UCSD-AML1 (cell line): ENCODE results near the gene PRDM16.

Experiments used
- DNase-seq: peaks from one replicate; lab custom pipeline; 2025; ENCODE audit not compliant: unreplicated experiment; lab: John Stamatoyannopoulos, UW

PRDM16 gene

DNA sequence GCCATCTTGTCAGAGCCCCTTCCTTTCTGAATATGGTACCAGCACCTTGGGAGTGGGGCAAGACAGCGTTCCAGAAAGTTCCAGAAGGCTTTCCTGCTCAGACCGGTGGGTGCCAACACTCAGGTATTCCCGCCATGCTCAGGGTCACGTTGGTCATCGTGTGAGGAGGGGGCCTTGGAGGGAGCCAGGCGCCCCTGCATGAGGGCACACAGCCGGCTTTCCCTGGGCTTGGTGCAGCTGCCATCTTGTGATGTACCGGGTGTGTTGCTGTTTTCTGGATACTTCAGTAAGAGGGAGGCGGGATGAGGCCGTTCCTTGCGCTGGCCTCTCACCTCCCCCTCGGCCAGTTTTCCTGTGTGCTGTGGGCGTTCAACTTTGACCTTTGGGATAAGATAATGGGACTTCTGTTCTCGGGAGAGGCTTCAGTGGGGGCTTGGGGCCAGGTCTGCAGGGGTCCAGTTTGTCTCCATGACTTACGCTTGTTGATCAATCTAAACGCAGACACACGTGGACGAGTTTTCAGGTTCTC is 69.7 kb downstream of the PRDM16 start:
- DNase-seq: no peak

DNA sequence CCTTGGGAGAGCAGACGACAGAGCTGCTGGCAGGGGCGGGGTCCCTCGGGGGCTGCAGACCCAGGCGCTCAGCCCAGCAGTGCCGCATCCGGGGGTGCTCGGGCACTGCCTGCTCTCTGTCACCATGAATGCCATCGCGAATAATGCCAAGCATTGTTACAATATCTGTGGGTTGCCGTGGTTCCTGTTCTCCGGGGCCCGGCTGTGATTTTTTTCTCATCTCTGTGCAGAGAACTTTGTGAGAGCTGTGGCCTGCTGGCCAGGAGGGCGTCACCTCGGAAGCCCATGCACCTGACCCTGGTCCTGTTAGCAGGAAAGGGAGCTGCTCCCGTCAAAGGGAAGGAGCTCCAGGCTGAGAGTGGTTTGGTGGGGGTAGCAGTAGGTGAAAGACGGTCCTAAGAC is 70.4 kb downstream of the PRDM16 start:
- DNase-seq: no peak

DNA sequence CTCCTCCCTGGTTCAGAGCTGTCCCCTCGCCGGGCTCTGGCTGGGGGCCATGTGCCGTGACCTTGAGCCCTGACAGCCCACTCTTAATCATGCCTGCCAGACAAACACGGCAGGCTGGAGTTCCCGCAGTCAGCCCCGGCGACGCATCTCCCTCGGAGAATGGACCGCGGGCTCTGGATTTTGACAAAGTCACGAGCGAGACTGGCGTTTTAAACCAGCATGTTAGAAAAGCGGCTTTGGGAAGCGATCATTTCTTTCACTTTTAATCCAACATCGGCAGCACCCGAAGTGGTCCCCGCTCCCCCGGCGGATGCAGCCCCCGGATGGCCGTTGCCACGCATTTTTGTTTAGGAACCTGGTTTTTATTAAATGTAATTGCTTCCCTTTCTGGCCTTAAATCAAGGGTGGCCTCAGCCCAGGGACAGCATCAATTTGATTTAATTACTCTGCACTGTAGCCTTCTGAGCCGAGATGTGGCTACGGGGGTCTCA is 70.9 kb downstream of the PRDM16 start:
- DNase-seq: no peak

DNA sequence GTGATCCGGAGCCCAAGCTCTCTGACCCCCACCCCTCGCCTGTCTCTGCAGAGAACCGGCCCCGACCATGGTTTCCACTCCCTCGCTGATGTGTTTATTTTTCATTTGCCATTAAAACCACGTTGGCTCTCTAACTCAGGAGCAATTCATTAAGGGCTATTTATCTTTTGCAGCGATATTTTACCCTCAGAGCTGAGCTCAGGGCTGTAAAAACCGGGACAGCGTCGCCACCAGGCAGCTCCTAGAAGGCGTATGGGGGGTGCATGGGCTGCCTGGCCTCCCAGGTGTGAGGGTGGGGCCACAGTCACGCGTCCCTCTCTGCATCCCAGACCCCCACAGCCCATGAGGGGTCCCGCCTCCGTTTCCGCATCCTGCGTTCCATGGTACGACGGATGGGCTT is 71.4 kb downstream of the PRDM16 start:
- DNase-seq: no peak

DNA sequence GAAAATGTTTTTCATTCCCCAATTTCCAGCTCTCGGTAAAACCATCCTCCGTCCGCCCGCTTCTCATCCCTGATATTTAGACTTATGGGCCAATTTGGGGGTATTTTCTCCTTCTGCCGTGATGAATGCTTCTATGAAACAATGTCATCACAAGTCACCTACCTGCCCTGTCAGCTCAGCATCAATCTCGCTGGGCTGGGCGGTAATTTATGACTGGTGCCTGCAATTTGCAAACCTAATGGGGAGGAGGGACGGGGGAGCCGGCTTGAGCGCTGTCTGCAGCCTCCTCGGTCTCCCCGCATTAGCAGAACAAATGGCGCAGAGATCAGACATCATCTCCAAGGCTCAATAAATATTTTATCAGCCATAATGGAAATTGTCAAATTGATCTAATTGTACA is 72.1 kb downstream of the PRDM16 start:
- no peak for DNase-seq

DNA sequence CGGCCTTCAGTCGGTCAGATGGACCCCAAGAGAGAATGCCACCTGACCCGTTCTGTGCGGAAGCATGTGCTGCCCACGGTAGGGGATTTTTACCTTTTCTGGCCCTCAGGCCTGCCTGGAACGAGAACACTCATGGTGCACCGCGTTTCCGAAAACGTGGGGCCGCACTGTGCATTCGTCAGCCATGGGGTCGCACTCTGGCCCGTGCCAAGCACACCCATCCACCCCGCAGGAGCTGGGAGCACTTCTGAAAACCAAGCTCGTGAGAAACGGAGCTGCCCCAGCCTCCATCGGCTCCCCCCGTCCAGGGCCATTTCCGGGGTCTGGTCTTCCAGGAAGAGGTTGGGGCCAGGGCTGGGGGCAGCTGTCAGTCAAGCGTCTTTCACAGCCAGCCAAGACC is 72.8 kb downstream of the PRDM16 start:
- DNase-seq: no peak

DNA sequence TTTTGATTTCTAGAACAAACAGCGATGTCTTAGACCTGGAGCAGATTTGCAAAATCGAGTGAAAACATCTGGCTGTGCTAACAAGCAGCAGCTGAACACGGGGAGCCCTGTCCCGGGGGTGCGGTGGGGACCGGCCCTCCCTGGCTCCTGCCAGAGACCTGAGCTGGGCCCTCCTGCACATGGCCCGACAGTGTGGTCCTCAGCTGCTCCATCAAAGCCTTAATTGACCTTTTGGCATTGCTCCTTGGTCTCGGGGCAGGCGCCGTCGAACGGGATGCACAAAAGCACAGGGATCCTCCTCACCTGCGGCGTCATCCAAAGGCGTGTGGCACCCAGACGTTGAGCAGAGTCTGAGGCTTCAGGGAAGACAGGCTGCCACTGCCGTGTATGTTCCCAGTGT is 73.2 kb downstream of the PRDM16 start:
- no peak for DNase-seq

DNA sequence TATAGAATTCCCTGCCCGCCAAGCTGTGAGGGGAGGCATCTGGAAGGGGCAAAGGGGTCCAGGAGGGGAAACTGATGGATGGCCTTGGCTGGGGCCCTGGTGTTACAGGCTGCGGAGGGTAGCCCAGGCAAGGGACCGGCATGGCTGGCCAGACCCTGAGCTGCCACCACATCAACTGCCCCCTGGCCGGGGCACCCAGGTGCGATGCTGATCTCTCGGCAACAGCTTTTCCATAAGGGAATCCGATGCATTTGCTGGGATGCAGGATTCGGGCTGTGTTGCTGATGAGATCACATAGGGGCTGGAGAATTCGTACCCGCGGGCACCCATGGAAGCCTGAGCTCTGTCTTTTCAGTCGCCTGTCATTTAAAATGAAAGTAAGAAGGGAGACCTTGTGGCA is 73.7 kb downstream of the PRDM16 start:
- DNase-seq: no peak

DNA sequence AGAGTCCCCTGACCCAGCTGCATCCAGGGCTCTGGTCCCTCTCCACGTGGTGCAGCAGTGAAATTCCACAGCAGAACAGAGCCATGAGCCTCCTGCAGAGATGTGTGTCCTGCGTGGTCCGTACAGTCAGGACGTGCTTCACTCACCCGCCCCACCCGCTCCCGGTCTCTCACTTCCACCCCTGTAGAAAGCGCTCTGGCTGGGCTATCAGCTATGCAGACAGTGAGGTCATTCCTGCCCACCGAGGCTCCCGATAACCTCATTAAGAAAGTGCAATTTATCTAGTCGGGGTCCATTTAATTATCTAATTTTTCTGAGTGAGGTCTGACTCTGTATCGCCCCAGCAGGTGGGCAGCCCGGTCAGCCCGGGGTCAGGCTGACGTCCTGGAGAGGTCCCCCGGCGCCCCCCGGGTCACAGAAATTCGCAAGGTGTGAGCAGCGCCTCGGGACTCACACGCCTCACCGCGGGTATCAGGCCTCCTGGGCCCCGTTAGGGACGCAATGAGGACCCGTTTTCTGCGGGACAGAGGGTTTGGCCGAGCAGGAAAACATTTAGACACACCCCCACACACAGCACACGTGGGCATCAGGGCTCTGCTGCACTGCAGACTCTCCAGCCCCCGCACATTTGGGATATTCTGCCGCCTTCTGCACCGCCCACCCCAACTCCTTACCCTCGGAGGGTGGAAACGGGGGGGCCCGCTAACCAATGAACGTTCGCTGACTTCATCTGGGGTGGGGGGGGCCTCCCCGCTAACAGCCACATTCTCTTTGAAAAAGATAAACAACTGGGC is 76.7 kb downstream of the PRDM16 start:
- DNase-seq: no peak

DNA sequence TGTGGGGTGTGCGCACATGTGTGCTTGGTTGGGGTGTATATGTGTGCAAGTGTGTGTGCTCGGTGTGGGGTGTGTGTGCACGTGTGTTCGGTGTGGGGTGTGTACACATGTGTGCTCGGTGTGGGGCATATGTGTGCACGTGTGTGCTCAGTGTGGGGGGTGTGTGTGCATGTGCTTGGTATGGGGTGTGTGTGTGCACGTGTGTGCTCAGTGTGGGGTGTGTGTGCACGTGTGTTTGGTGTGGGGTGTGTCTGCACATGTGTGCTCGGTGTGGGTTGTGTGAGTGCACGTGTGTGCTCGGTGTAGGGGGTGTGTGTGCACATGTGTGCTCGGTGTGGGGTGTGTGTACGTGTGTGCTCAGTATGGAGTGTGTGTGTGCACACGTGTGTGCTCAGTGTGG is 77.5 kb downstream of the PRDM16 start:
- DNase-seq: no peak

DNA sequence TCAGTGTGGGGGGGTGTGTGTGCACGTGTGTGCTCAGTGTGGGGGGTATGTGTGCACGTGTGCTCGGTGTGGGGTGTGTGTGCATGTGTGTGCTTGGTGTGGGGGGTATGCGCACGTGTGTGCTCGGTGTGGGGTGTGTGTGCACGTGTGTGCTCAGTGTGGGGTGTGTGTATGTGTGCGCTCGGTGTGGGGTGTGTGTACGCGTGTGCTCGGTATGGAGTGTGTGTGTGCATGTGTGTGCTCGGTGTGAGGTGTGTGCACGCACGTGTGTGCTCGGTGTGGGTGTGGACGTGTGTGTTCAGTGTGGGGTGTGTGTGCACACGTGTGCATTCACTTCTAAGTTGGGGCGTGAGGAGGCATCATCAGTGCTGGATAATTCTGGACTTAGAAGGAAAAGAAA is 77.9 kb downstream of the PRDM16 start:
- DNase-seq: no peak

DNA sequence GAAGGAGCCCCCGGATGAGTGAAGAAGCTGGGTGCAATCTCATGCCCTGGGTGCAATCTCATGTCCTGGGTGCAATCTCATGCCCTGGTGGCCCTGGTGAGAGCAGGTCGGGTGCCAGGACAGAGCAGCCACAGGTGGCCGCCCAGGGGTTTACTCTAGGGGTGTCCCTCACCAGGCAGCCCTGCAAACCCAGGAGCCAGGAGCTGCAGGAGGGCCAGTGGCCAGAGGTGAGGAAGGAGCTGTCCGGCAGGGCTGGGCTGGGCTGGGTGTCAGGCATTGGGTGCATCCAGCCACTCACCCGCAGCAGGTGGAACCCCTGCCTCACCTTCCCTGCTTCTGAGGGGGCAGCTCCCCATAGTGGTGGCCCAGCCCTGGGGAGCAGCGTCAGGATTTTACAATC is 79.2 kb downstream of the PRDM16 start:
- no peak for DNase-seq

DNA sequence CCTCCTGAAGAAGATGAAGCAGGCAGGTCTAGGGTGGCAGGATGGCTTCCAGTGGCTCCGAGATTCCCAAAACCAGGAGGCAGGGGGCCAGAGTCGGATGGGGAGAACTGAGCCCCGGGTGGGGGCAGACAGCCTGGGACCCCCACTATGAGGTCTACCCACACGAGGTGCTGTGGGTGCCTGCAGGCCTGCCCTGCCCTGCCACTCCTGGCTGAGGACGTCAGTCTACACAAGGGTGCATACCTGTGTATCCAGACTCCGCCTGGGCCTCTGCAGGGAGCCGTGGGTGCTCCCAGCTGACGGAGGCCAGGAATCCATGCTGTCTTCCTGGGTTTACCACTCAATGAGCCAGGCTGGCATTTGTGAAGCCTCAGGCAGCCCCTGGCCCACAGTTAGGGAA is 80.3 kb downstream of the PRDM16 start:
- no peak for DNase-seq

DNA sequence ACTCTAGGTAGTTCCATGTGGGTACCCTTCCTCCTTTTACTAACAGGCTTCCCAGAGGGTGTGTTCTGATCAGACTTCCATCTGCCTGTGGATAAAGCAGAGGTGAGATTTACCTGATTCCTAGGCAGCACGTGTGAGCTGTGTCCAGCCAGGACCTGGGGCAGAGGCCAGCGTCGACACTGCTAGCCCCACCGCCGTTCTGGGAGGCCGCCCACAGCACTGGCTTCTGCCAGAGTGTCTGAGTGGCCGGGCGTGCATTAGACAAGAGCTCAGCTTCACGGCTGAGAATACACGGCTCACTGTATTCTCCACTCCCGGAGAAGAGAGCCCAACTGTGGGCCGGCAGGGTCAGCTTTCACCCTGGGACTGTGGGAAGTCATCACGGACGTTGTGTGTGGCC is 82.5 kb downstream of the PRDM16 start:
- DNase-seq: no peak

DNA sequence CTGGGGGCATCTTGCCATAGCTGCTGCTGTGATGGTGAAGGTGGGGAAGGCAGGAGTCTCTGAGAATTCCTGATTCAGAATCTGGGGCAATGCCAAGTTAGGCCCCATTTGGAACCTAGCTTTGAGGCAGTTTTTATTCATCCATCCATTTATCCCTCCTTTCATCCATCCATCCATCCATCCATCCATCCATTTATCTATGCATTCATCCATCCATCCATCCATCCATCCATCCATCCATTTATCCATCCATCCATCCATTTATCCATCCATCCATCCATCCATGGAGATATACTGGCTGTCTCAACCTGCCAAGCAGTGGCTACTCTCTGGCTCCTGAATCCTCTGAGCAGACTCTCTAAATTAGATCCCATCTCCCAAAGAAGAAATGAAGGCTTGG is 83.1 kb downstream of the PRDM16 start:
- no peak for DNase-seq

DNA sequence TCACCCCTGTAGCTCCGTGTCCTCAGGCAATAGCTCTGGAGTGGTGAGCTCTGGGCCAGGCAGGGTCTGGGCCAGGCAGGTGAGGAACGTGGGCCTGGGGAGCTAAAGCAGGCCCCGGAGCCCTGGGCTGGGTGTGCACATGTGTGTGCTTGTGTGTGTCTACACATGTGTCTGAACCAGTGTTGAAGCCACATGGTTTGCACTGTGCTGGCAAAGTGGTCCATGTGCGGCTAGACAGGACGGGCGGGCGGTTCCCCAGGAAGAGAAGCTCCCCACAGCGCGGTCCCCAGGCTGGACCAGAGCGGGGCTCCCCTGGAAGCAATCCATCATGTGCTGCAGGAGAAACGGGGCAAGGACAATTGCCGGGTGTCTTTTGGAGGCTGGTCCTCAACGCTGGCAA is 84.2 kb downstream of the PRDM16 start:
- DNase-seq: no peak

DNA sequence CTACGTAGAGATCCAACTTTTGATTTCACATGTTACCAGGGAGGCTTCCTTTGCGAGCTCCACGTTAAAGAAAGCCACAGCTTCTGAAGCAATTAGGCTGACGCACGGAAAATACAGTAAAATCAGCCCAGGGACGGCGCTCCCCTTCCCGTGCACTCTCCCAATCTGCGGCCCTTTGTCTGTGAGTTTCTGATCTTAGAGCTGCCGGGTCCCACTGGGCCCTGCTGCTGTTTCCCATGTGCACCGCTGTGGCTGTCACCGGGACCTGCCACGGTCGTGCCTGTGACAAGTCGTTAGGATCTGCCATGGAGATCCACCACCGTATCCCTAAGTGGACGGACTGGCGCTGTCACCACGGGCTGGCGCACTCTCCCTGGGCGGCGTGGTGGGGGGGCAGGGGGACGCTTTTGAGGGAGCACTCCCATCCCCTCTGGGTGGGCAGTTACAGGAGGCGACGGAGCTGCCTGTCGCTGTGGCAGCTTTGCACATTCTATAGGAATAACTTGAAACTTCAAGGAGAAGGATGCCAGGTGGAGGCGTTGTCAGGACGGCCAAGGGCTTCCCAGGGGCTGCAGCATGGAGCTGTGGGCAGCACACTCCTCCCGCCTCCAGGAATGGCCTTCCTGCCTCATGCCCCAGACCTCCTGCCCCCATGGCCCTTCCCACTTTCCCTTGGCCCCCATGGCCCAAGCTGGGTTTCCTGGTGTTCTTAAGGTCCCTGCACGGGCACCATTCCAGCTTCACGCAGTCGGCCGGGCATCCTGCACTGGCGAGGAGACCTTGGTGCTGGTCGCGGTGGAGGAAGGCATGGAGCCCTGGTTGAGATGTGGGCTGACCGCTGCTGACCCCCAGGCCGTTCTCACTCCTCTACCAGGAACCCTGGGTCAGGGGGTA is 85.1 kb downstream of the PRDM16 start:
- DNase-seq: no peak

DNA sequence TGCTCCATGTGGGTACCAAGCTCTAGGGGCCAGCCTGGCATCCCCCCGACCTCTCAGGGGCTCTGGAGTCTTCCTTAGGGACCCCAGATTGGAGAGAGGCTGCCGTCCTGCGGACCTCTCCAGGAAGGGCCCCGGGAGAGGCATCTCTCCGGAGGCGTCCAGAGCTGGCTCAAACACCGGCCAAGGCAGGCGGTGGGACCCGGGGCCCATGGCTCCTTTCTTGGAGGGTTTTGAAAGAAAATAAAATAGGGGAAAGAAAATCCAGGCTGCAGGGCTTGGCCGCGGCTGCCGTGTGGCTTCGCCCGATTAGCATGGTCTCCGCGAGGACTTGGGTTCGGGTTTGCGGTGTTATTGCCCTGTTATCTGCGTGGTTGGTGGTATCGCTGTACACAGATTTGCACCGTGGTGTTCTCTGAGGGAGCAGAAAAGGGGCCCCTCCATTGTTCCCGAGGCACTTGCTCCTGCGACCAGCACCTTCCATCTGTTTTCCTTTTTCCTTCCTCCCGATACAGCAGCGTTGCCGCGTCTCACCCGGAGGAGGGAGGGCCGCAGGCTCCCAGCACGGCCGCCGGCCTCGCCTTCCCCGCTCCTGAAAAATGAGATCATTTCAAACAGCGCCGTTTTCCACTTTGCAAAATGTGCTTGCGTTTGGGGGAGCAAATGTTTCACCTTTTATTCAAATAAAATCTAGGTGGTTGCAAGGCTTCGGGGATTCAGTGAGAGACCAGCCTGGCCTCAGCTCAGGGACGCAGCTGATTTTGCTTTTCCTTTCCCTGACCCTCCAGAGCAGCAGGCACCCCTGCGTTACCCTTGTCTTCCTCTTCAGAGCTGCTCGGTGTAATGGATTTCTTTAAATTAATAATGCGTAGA is 86.3 kb downstream of the PRDM16 start:
- DNase-seq: no peak

DNA sequence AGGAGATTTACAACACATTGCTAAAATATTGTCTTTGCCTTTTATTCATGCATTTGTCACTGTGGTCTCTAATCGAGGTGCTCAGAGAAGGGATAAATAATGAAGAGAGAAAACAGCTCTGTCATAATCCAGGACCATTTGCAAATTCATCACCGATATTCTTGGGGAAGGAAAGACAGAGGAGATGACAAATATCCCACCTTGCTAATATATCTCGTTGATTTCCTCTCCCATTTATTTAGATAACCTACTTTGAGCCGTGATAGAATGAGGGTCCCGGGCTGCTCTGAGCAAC is 86.9 kb downstream of the PRDM16 start:
- DNase-seq: no peak

DNA sequence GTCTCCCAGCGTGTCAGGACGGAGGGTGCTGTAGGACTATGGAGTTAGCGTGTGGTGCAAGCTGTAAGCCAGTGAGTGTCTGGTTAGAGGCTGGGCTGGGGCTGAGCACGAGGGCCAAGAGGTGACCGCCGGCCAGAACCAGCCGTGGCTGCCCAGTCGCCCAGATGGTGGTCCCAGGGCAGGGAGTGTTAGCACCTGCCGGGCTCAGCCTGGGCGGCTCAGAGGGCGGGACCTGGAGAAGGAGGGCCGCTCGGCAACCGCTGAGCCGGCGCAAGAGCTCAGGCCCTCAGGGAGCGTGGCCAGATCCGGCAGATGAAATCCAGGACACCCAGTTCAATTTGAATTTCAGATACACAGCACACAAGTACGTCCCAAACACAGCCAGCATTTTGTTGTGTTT is 87.9 kb downstream of the PRDM16 start:
- no peak for DNase-seq

DNA sequence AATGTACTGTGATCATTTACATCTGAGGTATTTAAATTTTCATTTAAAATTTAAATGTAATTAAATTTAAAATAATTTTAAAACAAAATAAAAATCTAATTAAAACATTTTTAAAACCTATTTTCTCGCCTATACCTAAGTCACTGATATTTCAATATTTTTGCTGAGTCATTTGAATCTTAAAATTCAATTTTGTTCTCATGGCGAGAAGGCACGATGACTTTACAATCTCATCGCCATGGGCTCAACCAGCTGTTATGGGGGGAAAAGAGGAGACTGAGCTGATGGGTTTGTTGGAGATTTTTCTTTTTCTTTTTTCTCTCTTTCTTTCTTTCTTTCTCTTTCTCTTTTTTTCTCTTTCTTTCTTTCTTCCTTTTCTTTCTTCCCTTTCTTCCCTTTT is 89.3 kb downstream of the PRDM16 start:
- DNase-seq: no peak
